Femur (tissue), 1 donor: ENCODE data around the gene FAM72A.
"Not testable (repeated sequence)": the region's sequence is repeated elsewhere in the genome, so short reads cannot be mapped to it uniquely, and the experiment has no call there.

Source experiments
- DNase-seq: peaks from one replicate; pipeline ENCODE4 v3.0.0-alpha.2; 2017

Gene FAM72A

DNA sequence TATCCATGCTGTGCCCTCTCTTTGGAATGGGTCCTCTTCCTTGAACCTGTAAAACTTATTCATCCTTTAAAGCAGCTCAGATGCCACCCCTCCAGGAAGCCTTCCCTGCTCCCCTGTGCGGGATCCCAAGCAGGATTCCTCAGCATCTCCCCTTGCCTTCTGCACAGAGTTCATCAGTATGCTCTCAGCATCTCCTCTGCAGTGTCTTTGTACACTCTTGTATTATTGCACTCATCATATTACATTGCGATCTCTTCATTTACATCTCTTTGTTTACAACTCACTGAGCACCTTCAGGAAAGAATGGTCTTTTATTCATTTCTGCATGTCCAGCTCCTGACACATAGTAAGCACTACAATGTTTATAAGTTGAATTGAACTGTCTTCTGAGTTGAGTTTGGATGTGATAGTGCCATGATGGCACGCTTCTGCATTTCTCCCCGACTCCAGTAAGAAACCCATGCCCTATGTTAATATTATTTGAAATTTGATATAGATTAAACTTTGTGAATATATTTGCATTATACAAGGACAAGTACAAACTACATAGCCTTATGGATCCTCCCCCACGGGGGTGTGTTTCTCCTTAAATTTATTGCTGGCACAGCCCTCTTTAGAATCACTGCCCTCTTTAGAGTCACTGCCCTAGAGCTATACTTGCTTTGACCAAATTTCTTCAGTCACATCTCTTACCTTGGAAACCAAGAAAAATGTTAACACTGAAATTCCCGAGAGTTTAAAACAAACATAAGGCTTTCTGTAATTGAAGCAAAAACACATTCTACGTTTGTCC, 13.2 kb upstream of the FAM72A start:
- not testable (repeated sequence) for DNase-seq

- peak; percentile 19 for DNase-seq
Observed at GRCh38 chr1:206210802-206211201, 8.2 kb upstream of the FAM72A start.

GRCh38 chr1:206205569-206205968, 2.9 kb upstream of the FAM72A start:
- DNase-seq: not testable (repeated sequence)

DNA sequence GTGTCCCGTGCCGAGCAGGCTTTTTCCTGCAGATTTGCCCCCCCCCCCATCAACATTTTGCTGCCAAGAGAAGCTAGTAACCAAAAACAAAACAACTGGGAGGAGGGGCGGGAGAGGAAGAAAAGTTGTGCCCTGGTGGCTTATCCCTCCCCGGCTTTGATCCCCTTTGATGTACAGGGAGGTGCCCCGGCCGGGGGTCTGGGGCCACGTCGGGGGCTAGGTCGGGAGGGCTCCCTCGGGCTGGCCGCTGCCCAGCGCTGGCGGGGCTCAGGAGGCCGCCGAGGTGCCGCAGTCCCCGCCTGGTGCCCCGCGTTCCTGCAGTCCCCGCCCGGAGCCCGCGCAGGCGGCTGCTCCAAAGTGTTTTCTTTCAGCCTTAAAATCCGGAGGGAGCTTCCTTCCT, 2.2 kb upstream of the FAM72A start:
- peak; percentile 56 for DNase-seq

DNA sequence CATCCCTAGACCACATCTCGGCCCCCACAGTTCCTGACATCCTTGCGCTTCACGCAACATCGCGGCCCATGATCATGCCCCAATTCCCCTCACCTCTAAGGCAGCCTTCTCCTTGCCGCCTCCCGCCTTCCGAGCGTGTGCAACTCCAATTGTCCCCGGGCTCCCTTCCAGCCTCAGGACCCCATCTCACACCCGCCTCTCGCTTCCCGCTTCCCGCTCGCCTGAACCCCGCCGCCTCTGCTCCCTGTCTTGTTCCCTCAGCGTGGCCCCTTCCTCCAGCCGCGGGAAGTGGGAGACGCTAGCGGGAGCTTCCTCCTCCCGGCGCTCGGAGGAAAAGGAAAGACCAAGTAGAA, 1.5 kb upstream of the FAM72A start:
- DNase-seq: not testable (repeated sequence)

DNA sequence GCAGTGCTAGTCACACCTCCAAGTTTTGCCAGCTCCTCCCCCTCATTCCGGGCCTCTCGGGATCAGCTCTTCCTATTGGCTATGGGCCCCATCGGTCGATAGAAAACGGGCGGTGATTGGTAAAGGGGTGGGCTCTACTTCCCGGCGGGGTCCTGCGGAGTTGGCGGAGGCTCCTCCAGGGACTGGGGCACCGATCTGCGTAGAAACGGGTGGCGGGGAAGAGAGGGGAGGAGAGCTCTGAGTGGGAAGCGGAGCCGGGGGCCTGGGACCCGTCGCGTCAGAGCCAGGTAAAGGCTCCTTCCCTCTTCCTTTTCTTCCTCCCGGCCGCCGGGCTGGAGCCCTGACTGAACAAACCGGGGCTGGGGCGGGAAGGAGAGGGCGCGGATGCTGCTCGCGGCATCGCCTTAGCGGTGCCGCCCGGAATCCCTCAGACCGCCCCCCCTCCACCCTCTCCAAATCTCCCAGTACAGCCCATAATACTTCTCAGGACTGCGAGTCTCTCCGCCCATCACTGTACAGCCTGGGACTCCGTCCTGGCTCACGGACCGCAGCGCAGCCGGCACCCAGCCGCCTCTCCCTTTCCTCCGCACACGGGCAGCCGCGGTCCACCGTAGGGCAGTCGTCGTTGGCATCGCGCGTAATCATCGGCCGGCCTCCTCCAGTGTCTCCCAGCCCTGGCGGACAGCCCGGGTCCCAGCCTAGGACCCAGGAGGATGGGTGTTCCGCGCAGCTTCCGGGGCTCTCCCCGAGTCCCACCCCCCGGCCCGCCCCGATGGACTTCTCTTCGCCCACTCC, 922 bp upstream of the FAM72A start, which contains the start of gene SRGAP2:
Gene SRGAP2, plus strand, starts transcription at position 178 of the 795 bp plus-strand sequence. CDS start 2,430 bp downstream, outside the sequence.
- peak; percentile 81 for DNase-seq

- not testable (repeated sequence) for DNase-seq
Observed at GRCh38 chr1:206196748-206197424, 5.8 kb downstream of the FAM72A start.

GRCh38 chr1:206195182-206195581, 7.5 kb downstream of the FAM72A start:
- not testable (repeated sequence) for DNase-seq

DNA sequence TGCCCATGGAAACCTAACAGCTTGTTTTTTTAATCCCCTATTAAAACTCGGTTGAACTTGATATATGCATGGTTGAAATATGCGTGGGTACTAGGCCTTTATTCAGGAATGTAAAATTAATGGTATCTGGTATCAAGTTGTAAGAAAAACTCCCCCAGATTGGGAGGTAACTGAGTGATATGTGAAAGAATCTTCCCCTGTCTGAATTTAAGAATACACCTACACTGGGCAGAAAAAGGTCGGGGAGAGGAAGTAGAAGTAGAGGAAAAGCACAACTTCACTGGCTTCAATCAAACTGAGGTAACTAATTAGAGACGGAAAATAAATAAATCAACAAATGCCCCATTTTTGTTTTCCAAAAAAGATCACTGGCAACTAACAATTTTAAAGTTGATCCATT, 15.8 kb downstream of the FAM72A start:
- DNase-seq: not testable (repeated sequence)

DNA sequence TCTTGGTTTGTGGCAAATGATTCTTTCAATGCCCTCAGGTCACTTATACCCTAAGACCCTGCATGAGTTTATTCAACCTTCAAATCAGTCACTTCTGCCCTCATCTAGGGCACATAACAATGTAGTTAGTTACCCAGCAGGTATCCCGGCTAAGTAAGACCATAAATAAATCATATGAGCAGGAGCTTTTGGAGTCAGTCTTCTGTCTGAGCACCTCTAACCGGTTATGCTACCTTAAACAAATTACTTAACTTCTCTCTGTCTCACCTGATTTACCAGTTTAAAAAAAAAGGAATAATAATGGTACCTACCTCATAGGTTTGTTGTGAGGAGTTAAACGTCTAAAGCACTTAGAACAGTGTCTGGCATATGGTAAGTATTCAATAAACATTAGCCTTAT, 16.9 kb downstream of the FAM72A start:
- not testable (repeated sequence) for DNase-seq

GRCh38 chr1:206183788-206184187, 18.9 kb downstream of the FAM72A start:
- not testable (repeated sequence) for DNase-seq

DNA sequence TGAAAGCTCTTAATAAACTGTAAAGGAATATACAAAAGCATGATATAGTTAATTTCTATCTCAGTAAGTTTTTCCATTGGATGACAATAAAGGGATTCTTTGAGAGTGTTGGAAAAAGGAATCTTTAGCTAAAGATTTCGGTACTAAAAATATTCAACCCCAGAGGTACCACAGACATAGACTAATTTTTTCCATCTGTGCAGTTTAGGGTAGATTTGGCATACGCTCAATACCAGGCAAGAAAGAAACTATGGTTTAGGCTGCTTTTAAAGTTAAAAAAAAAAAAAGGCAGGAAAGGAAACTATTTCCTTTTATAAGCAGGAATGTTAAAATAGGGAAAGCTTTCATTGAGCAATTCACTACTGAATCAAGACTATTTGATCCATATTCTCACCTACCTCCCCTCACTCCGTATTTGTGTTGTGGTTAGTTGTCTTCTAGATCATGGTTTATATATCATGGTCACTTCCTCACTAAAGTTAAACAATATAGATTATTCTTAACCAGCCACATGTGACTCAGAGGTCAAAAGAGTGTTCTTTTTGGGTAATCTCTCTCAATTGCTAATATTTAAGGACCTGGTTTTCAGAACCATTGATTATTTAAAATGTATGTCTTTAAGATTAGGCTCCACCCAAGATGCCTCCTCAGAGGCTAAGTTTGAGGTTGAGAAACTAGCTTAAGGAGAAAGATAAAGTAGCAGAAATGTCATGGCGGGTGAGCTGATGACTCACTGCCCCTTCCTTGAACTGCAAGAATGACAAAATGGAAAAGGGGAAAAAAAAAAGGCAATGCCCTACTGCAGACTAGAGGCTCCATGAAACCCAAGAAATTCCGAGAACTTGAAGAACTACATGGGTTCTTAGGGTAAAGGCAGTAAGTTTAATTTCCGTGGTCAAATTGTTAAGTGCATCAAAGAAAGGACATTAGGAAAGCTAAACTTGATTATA, 20.0 kb downstream of the FAM72A start:
- DNase-seq: not testable (repeated sequence)

- not testable (repeated sequence) for DNase-seq
Observed at GRCh38 chr1:206179666-206180065, 23.0 kb downstream of the FAM72A start.

- DNase-seq: not testable (repeated sequence)
Observed at GRCh38 chr1:206178061-206178989, 24.3 kb downstream of the FAM72A start.

- DNase-seq: not testable (repeated sequence)
Observed at GRCh38 chr1:206176114-206176502, 26.5 kb downstream of the FAM72A start.

GRCh38 chr1:206175459-206176113, 27.1 kb downstream of the FAM72A start:
- DNase-seq: not testable (repeated sequence)

GRCh38 chr1:206174182-206174868, 28.3 kb downstream of the FAM72A start:
- not testable (repeated sequence) for DNase-seq

GRCh38 chr1:206173110-206173719, 29.4 kb downstream of the FAM72A start:
- not testable (repeated sequence) for DNase-seq

DNA sequence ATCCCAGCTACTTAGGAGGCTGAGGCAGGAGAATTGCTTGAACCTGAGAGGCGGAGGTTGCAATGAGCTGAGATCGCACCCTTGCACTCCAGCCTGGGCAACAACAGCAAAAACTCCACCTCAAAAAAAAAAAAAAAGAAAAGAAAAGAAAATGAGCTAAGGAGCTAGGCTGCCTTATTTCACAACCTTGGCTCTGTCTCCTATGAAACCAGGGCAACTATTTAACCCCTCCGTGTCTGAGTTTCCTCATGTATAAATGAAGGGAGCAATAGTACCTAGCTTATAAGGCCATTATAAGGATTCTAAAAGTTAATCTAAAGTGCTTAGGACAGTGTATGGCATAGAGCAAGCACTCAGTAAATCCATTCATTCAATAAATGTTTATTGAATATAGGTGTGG, 32.8 kb downstream of the FAM72A start:
- not testable (repeated sequence) for DNase-seq
